ENCODE measurements around the gene DISC1. TPM values are rescaled to one million over a fixed set of nuclear protein-coding genes. Genes with fewer than 3 reads are reported as not detected.

The DISC1 gene
- total RNA-seq, 1 donor from 2014 or later: 13.6 TPM

GRCh38 chr1:231821281-231821680 lies 194.7 kb downstream of the DISC1 start:
- no peaks in the 10 kb centered on the region for H3K27me3 ChIP-seq (ENCODE audit: low read depth)
- no peaks in the 10 kb centered on the region for H3K36me3 ChIP-seq
- H3K9me3 ChIP-seq: no peaks in the 10 kb centered on the region
- no peaks in the 10 kb centered on the region for H3K4me1 ChIP-seq
- intact Hi-C loops (cut with DNase I): no loop called here
- no peak for TF ChIP-seq CTCF (IDR thresholded peaks at IDR 0.05)
- H3K27ac ChIP-seq: no peak overlapping the region
- no peak overlapping the region for H3K4me3 ChIP-seq
- ATAC-seq: no peak
- DNase-seq: no peak

GRCh38 chr1:231822041-231822440 lies 195.5 kb downstream of the DISC1 start:
- ATAC-seq (no peak), DNase-seq (no peak)
- H3K27me3 ChIP-seq (ENCODE audit: low read depth): no peaks in the 10 kb centered on the region
- no peak for TF ChIP-seq CTCF (IDR thresholded peaks at IDR 0.05)
- intact Hi-C loops (cut with DNase I): no loop called here
- H3K4me3 ChIP-seq: no peak overlapping the region
- H3K9me3 ChIP-seq: no peaks in the 10 kb centered on the region
- H3K27ac ChIP-seq: no peak overlapping the region
- no peaks in the 10 kb centered on the region for H3K4me1 ChIP-seq
- H3K36me3 ChIP-seq: no peaks in the 10 kb centered on the region

- intact Hi-C loops (cut with DNase I): no loop called here
- no peak for TF ChIP-seq CTCF (IDR thresholded peaks at IDR 0.05)
- H3K4me3 ChIP-seq: no peak overlapping the region
- DNase-seq (no peak), ATAC-seq (no peak)
- no peaks in the 10 kb centered on the region for H3K9me3 ChIP-seq
- no peak overlapping the region for H3K27ac ChIP-seq
- no peaks in the 10 kb centered on the region for H3K36me3 ChIP-seq
- H3K27me3 ChIP-seq (ENCODE audit: low read depth): no peaks in the 10 kb centered on the region
- H3K4me1 ChIP-seq: no peaks in the 10 kb centered on the region
Measured at GRCh38 chr1:231826566-231826965, 200.0 kb downstream of the DISC1 start.

- ATAC-seq (no peak), DNase-seq (no peak)
- Histone ChIP-seq H3K27ac (no peak overlapping the region), H3K4me1 (no peaks in the 10 kb centered on the region), H3K27me3 (ENCODE audit: low read depth) (no peaks in the 10 kb centered on the region), H3K36me3 (no peaks in the 10 kb centered on the region), H3K9me3 (no peaks in the 10 kb centered on the region), H3K4me3 (no peak overlapping the region)
- intact Hi-C loops (cut with DNase I): no loop called here
- no peak for TF ChIP-seq CTCF (IDR thresholded peaks at IDR 0.05)
Measured at GRCh38 chr1:231827337-231828105, 200.9 kb downstream of the DISC1 start.

- Histone ChIP-seq H3K27me3 (ENCODE audit: low read depth) (no peaks in the 10 kb centered on the region), H3K9me3 (no peaks in the 10 kb centered on the region), H3K27ac (no peak overlapping the region), H3K4me1 (no peaks in the 10 kb centered on the region), H3K36me3 (no peaks in the 10 kb centered on the region), H3K4me3 (no peak overlapping the region)
- intact Hi-C loops (cut with DNase I): no loop called here
- no peak for TF ChIP-seq CTCF (IDR thresholded peaks at IDR 0.05)
- ATAC-seq (peak; percentile 41 to 54), DNase-seq (no peak)
Measured at GRCh38 chr1:231828182-231828920, 201.8 kb downstream of the DISC1 start.

All from lower lobe of right lung (tissue), 2 donors.